ENCODE results near the gene FOSL2. TPM values are rescaled to one million over a fixed set of nuclear protein-coding genes. Genes with fewer than 3 reads are reported as not detected.

Gene FOSL2
- total and polyA plus RNA-seq, 4 donors, result 23.5 to 97.9 (median 68.5) TPM

GRCh38 chr2:28347193-28347592, 45.5 kb upstream of the FOSL2 start:
- no peaks in the 10 kb centered on the region for H3K9me3 ChIP-seq (ENCODE audit: control insufficient read depth in 4 of 4, insufficient read depth in 3 of 4, low read length in 3 of 4)
- DNase-seq, result no peak
- no peak for TF ChIP-seq CTCF (IDR thresholded peaks at IDR 0.05; ENCODE audit: control extremely low read depth, extremely low read depth)
- peaks cover 0 to 17% (median 3%) of the 10 kb centered on the region in 5 donors for H3K4me1 ChIP-seq (ENCODE audit: control insufficient read depth in 5 of 5, insufficient read depth in 5 of 5, low read length in 5 of 5)
- no peak overlapping the region for H3K4me3 ChIP-seq
- H3K27ac ChIP-seq (ENCODE audit: low read depth in 1 of 2, low read length in 1 of 2), result no peak overlapping the region
- H3K27me3 ChIP-seq (ENCODE audit: control insufficient read depth in 3 of 3, insufficient read depth in 3 of 3, low read length in 2 of 3), result peaks cover 0 to 4% (median 0%) of the 10 kb centered on the region in 3 donors
- 92 to 95% methylated on average over 6 of the region's 6 CpGs for WGBS, 2 donors
- H3K9ac ChIP-seq (ENCODE audit: insufficient read depth in 1 of 2, low read length in 2 of 2), result no peak overlapping the region
- H3K36me3 ChIP-seq (ENCODE audit: control insufficient read depth in 4 of 4, insufficient read depth in 4 of 4, low read length in 4 of 4), result no peaks in the 10 kb centered on the region
- ATAC-seq (ENCODE audit: insufficient read depth, low FRiP score), result no peak

DNA sequence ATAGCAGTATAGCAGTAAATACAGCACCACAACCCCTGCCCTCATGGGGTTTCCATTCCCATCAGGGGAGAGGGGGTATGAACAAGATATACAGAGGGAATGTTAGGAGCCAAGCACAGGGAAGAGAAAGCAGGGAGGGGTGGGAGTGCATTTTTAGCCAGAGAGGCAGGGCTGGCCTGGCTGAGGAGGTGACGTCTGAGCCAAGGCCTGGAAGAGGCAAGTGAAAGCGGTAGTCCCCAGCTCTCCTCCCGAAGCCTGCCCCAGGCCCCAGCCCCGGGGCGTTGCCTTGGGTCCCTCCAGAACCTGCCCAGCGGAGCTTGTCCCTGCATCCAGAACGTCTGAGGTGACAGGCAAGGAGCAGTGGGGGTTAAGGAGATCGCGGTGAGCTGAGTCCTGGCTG, 45.1 kb upstream of the FOSL2 start:
- Histone ChIP-seq H3K27ac (ENCODE audit: low read depth in 1 of 2, low read length in 1 of 2) (no peak overlapping the region), H3K4me3 (no peak overlapping the region), H3K36me3 (ENCODE audit: control insufficient read depth in 4 of 4, insufficient read depth in 4 of 4, low read length in 4 of 4) (no peaks in the 10 kb centered on the region), H3K27me3 (ENCODE audit: control insufficient read depth in 3 of 3, insufficient read depth in 3 of 3, low read length in 2 of 3) (peaks cover 0 to 4% (median 0%) of the 10 kb centered on the region in 3 donors), H3K9ac (ENCODE audit: insufficient read depth in 1 of 2, low read length in 2 of 2) (no peak overlapping the region), H3K9me3 (ENCODE audit: control insufficient read depth in 4 of 4, insufficient read depth in 3 of 4, low read length in 3 of 4) (peaks cover 0 to 2% (median 0%) of the 10 kb centered on the region in 4 donors), H3K4me1 (ENCODE audit: control insufficient read depth in 5 of 5, insufficient read depth in 5 of 5, low read length in 5 of 5) (peaks cover 0 to 17% (median 0%) of the 10 kb centered on the region in 5 donors)
- ATAC-seq (ENCODE audit: insufficient read depth, low FRiP score) (no peak), DNase-seq (no peak)
- 83 to 90% methylated on average over 9 of the region's 9 CpGs for WGBS, 2 donors
- TF ChIP-seq CTCF (IDR thresholded peaks at IDR 0.05; ENCODE audit: control extremely low read depth, extremely low read depth), result no peak

DNA sequence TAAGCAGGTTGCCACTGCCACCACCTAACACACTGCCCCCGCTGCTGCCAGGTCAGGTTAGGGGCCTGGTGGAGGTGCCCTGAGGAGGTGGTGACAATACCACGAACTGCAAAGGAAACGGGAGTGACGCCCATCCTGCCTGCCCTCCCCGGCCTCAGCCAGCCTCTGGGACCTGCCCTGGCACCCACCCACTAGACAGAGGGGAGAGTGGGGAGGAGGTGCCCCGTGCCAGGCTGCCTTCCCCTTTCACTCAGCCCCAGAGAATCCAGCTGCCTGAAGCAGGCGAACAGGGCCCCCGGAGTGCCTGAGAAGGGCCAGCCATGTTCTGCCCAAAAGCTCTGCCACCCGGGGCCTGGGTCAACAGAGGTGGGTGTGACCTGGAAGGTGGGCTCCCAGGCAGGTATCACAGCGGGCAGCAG, 44.5 kb upstream of the FOSL2 start:
- no peak for ATAC-seq (ENCODE audit: insufficient read depth, low FRiP score)
- H3K27ac ChIP-seq (ENCODE audit: low read depth in 1 of 2, low read length in 1 of 2), result no peak overlapping the region
- no peaks in the 10 kb centered on the region for H3K36me3 ChIP-seq (ENCODE audit: control insufficient read depth in 4 of 4, insufficient read depth in 4 of 4, low read length in 4 of 4)
- H3K9me3 ChIP-seq (ENCODE audit: control insufficient read depth in 4 of 4, insufficient read depth in 3 of 4, low read length in 3 of 4), result peaks cover 0 to 2% (median 0%) of the 10 kb centered on the region in 4 donors
- no peak for DNase-seq
- 39 to 58% methylated on average over 10 of the region's 10 CpGs for WGBS, 2 donors
- H3K9ac ChIP-seq (ENCODE audit: insufficient read depth in 1 of 2, low read length in 2 of 2), result no peak overlapping the region
- peaks cover 0 to 12% (median 0%) of the 10 kb centered on the region in 5 donors for H3K4me1 ChIP-seq (ENCODE audit: control insufficient read depth in 5 of 5, insufficient read depth in 5 of 5, low read length in 5 of 5)
- peaks cover 0 to 4% (median 0%) of the 10 kb centered on the region in 3 donors for H3K27me3 ChIP-seq (ENCODE audit: control insufficient read depth in 3 of 3, insufficient read depth in 3 of 3, low read length in 2 of 3)
- H3K4me3 ChIP-seq, result no peak overlapping the region
- no peak for TF ChIP-seq CTCF (IDR thresholded peaks at IDR 0.05; ENCODE audit: control extremely low read depth, extremely low read depth)

DNA sequence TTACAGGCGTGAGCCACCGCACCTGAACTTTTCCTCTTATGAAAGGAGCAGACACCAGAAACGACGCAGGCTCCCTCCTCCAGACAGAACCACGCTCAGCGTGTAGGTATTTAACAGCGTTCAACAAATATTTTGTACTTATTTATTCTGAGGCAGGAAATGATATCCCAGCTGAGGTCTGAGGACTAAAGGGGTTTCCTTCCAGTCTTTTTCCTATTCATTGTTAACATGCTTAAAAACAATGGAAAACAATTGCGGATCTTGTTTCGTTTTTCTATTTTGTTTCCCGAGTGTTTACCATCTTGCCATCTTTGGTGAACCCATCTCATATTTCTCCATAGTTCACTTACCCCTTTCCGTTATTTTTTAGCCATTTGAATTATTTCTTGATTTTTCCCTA, 43.7 kb upstream of the FOSL2 start:
- DNase-seq (no peak), ATAC-seq (ENCODE audit: insufficient read depth, low FRiP score) (no peak)
- Histone ChIP-seq H3K9ac (ENCODE audit: insufficient read depth in 1 of 2, low read length in 2 of 2) (no peak overlapping the region), H3K9me3 (ENCODE audit: control insufficient read depth in 4 of 4, insufficient read depth in 3 of 4, low read length in 3 of 4) (peaks cover 0 to 2% (median 0%) of the 10 kb centered on the region in 4 donors), H3K4me1 (ENCODE audit: control insufficient read depth in 5 of 5, insufficient read depth in 5 of 5, low read length in 5 of 5) (peaks cover 0 to 9% (median 0%) of the 10 kb centered on the region in 5 donors), H3K27me3 (ENCODE audit: control insufficient read depth in 3 of 3, insufficient read depth in 3 of 3, low read length in 2 of 3) (peaks cover 0 to 4% (median 0%) of the 10 kb centered on the region in 3 donors), H3K4me3 (no peak overlapping the region), H3K36me3 (ENCODE audit: control insufficient read depth in 4 of 4, insufficient read depth in 4 of 4, low read length in 4 of 4) (no peaks in the 10 kb centered on the region), H3K27ac (ENCODE audit: low read depth in 1 of 2, low read length in 1 of 2) (no peak overlapping the region)
- WGBS, 2 donors, result 83 to 87% methylated on average over 11 of the region's 11 CpGs
- TF ChIP-seq CTCF (IDR thresholded peaks at IDR 0.05; ENCODE audit: control extremely low read depth, extremely low read depth), result no peak
